Measurements from ENCODE around the gene ROPN1B. TPM values are rescaled to one million over a fixed set of nuclear protein-coding genes. Genes with fewer than 3 reads are reported as not detected.
"Not testable (repeated sequence)": the region's sequence is repeated elsewhere in the genome, so short reads cannot be mapped to it uniquely, and the experiment has no call there.

ROPN1B gene
- not detected for total RNA-seq

GRCh38 chr3:125968701-125969592, at the start of gene ROPN1B:
Gene ROPN1B (plus strand): TSS chr3:125969178. CDS start chr3:125972055, 2,877 bp downstream.
- Mint-ChIP-seq H3K27me3 (peaks cover 20% of the 10 kb centered on the region), H3K4me3 (peak within 1 kb of the TSS; percentile 26)
- H3K4me1 Mint-ChIP-seq; intact Hi-C loops (cut with DNase I, micrococcal nuclease); H3K27ac Mint-ChIP-seq; DNase-seq; H3K9me3 Mint-ChIP-seq (ENCODE audit: low read depth); H3K36me3 Mint-ChIP-seq (ENCODE audit: low read depth); POLR2A ChIA-PET; CTCF ChIA-PET: not testable (repeated sequence)
- ATAC-seq: peak; percentile 90

- H3K36me3 Mint-ChIP-seq (ENCODE audit: low read depth); H3K27me3 Mint-ChIP-seq; H3K9me3 Mint-ChIP-seq (ENCODE audit: low read depth); H3K27ac Mint-ChIP-seq; DNase-seq; H3K4me3 Mint-ChIP-seq; POLR2A ChIA-PET; CTCF ChIA-PET; ATAC-seq: not testable (repeated sequence)
- peaks cover 22% of the 10 kb centered on the region for H3K4me1 Mint-ChIP-seq
- intact Hi-C loops (cut with DNase I, micrococcal nuclease): loop anchor here in 1 of 2 experiments (5.0 kb wide), 1 partner anchor 467 kb away; no protein-coding TSS in a partner anchor
Observed at GRCh38 chr3:125920191-125920590, 48.8 kb upstream of the ROPN1B start.

GRCh38 chr3:125920751-125921279, 48.2 kb upstream of the ROPN1B start:
- H3K27me3 Mint-ChIP-seq; DNase-seq; CTCF ChIA-PET; H3K9me3 Mint-ChIP-seq (ENCODE audit: low read depth); POLR2A ChIA-PET; H3K36me3 Mint-ChIP-seq (ENCODE audit: low read depth); H3K4me3 Mint-ChIP-seq; ATAC-seq; H3K27ac Mint-ChIP-seq: not testable (repeated sequence)
- intact Hi-C loops (cut with DNase I, micrococcal nuclease): loop anchor here in 1 of 2 experiments (5.0 kb wide), 1 partner anchor 466 kb away; no protein-coding TSS in a partner anchor
- H3K4me1 Mint-ChIP-seq: peaks cover 22% of the 10 kb centered on the region

DNA sequence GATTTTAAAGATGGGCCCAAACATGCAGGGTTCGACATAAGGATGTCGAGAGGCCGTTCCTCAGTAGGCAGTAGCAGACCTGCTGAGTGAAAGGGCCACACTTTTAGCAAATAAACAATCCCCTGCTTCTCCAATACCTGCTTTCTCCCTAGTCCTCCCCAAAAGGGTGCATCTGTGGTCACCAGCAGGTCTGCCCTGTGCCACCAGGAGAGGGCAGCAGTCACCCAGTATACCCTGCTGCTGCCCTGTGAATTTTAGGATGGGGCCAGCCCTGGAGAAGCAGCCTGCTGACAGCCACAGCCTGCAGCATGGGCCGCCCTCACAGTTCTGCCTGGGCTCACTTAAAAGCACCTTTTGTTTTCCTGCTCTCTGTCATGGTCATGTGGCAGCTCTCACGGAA, 47.3 kb upstream of the ROPN1B start:
- intact Hi-C loops (cut with DNase I, micrococcal nuclease): loop anchor here in 1 of 2 experiments (5.0 kb wide), 1 partner anchor 466 kb away; no protein-coding TSS in a partner anchor

GRCh38 chr3:125923324-125924115, 45.5 kb upstream of the ROPN1B start:
- H3K9me3 Mint-ChIP-seq (ENCODE audit: low read depth); H3K4me3 Mint-ChIP-seq; H3K27ac Mint-ChIP-seq; ATAC-seq; DNase-seq; H3K27me3 Mint-ChIP-seq; POLR2A ChIA-PET; H3K36me3 Mint-ChIP-seq (ENCODE audit: low read depth); H3K4me1 Mint-ChIP-seq; CTCF ChIA-PET: not testable (repeated sequence)
- intact Hi-C loops (cut with DNase I, micrococcal nuclease): loop anchor here in 1 of 2 experiments (5.0 kb wide), 1 partner anchor 464 kb away; no protein-coding TSS in a partner anchor

More for the DNA sequence above, 47.3 kb upstream of the ROPN1B start:
- H3K27ac Mint-ChIP-seq; POLR2A ChIA-PET; H3K4me3 Mint-ChIP-seq; ATAC-seq; H3K36me3 Mint-ChIP-seq (ENCODE audit: low read depth); CTCF ChIA-PET; H3K9me3 Mint-ChIP-seq (ENCODE audit: low read depth); H3K27me3 Mint-ChIP-seq: not testable (repeated sequence)
- peaks cover 22% of the 10 kb centered on the region for H3K4me1 Mint-ChIP-seq
- peak; percentile 73 for DNase-seq

DNA sequence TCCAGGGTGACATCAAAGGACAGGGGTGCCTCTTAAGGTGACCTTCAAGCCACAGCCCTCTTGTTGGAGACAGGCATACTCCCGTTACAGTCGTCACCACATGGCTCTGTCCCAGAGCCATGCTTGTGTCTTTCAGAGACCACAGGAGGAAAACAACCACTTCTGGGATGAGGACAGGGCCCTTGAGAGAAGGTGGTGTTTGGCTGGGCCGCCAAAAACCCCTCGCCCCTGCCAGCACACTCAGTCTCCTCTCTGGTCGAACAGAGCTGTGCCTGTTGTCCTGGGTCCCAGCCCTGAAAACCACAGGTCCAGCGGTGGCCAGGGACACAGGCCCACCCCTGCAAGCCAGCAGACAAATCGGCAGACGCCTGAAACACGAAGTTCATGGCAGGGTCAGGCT, 44.7 kb upstream of the ROPN1B start:
- POLR2A ChIA-PET; DNase-seq; CTCF ChIA-PET; H3K36me3 Mint-ChIP-seq (ENCODE audit: low read depth); H3K9me3 Mint-ChIP-seq (ENCODE audit: low read depth); H3K27ac Mint-ChIP-seq; H3K4me1 Mint-ChIP-seq; H3K4me3 Mint-ChIP-seq; H3K27me3 Mint-ChIP-seq; ATAC-seq: not testable (repeated sequence)
- intact Hi-C loops (cut with DNase I, micrococcal nuclease): loop anchor here in 1 of 2 experiments (5.0 kb wide), 1 partner anchor 463 kb away; no protein-coding TSS in a partner anchor

DNA sequence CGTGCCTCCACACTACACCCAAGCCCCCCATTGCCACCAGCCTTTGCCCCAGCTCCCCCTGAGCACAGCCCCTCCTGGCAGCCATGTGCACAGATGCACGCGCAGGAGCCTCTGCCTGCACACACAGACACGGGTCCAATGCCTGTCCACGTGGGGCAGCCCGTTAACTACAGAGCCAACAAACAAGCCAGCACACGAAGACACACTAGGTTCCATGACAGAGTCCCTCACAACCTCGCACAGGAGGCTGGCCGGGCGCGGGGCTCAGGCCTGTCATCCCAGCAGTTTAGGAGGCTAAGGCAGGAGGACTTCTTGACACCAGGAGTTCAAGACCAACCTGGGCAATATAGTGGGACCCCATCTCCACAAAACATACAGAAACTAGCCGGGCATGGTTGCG, 43.3 kb upstream of the ROPN1B start:
- DNase-seq; H3K27ac Mint-ChIP-seq; H3K27me3 Mint-ChIP-seq; H3K36me3 Mint-ChIP-seq (ENCODE audit: low read depth); CTCF ChIA-PET; H3K9me3 Mint-ChIP-seq (ENCODE audit: low read depth); intact Hi-C loops (cut with DNase I, micrococcal nuclease); POLR2A ChIA-PET; H3K4me3 Mint-ChIP-seq; H3K4me1 Mint-ChIP-seq; ATAC-seq: not testable (repeated sequence)

DNA sequence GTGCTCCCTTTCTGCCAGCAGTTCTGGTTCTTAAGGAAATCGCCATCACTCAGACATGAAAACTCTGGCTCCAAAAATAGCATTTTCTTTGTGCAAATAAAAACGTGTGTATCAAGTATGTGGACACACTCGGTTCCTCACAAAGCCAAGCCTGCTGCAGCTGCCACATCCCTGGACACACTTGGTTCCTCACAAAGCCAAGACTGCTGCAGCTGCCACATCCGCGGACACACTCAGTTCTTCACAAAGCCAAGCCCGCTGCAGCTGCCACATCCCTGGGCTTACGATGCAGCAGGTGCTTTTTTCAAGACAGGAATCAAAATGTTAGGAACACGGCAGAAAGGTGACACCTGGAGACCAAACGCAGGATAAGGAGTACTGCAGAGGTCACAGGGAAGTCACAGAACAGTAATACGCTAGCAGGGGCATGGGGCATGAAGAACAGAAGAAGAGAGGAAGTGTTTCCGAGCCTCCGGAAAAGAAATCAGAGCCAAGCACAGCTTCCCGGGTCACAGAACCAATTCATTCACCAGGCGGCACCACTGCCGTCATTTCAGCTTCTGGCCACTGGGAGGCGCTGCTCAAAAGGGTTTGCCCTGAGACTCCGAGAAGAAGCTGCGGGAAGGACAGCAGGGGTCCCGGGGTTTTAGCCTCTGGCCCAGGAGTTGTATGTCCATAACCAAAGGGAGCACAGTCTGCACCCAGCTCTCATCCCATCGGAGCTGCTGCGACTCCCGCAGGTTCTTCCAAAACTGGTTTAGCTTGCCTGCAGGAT, 40.0 kb upstream of the ROPN1B start:
- H3K36me3 Mint-ChIP-seq (ENCODE audit: low read depth); POLR2A ChIA-PET; ATAC-seq; H3K4me1 Mint-ChIP-seq; H3K4me3 Mint-ChIP-seq; H3K27ac Mint-ChIP-seq; H3K9me3 Mint-ChIP-seq (ENCODE audit: low read depth); H3K27me3 Mint-ChIP-seq; intact Hi-C loops (cut with DNase I, micrococcal nuclease): not testable (repeated sequence)
- CTCF ChIA-PET: interaction anchor here (0.7 to 1.2 kb wide), 4 partner anchors 63 to 270 kb away, joined by 3 to 5 read pairs (median 3); no protein-coding TSS in a partner anchor
- peak; percentile 82 for DNase-seq

GRCh38 chr3:125929765-125930164, 39.2 kb upstream of the ROPN1B start:
- H3K27ac Mint-ChIP-seq; intact Hi-C loops (cut with DNase I, micrococcal nuclease); H3K27me3 Mint-ChIP-seq; ATAC-seq; H3K4me1 Mint-ChIP-seq; H3K4me3 Mint-ChIP-seq; H3K36me3 Mint-ChIP-seq (ENCODE audit: low read depth); POLR2A ChIA-PET; H3K9me3 Mint-ChIP-seq (ENCODE audit: low read depth); DNase-seq: not testable (repeated sequence)
- CTCF ChIA-PET: interaction anchor here (0.7 to 1.2 kb wide), 4 partner anchors 62 to 269 kb away, joined by 3 to 5 read pairs (median 3); no protein-coding TSS in a partner anchor

DNA sequence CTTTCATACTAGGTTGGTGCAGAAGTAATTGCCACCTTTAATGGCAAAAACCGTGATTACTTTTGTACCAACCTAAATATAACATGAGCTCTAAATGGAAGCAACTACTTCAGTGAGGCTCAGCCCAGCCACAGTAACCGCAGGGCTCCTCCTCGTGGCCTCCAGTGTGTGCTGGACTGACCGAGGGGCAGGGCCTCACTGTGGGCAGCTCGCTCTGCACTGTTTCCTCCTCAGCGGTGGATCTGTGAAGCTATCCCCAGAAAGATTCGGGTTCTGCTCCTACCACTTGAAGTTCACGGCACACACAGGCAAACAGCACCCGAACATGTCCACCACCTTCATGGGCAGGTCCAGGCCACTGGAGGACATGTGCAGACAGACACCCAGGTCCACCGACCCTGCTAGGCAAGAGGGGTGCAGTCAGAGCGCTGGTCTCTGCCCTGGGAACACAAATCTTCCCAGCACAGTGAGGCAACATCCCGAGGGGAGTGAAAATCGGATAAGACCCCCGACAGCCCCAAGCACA, 37.6 kb upstream of the ROPN1B start:
- H3K4me1 Mint-ChIP-seq; DNase-seq; H3K4me3 Mint-ChIP-seq; H3K36me3 Mint-ChIP-seq (ENCODE audit: low read depth); POLR2A ChIA-PET; intact Hi-C loops (cut with DNase I, micrococcal nuclease); CTCF ChIA-PET; ATAC-seq; H3K27ac Mint-ChIP-seq; H3K9me3 Mint-ChIP-seq (ENCODE audit: low read depth); H3K27me3 Mint-ChIP-seq: not testable (repeated sequence)

All from activated CD4-positive, alpha-beta T cell treated with anti-CD3 and anti-CD28 coated beads for 36 hours (primary cell).